ENCODE data around the gene RGS19. TPM values are rescaled to one million over a fixed set of nuclear protein-coding genes. Genes with fewer than 3 reads are reported as not detected.
"Not testable (repeated sequence)": the region's sequence is repeated elsewhere in the genome, so short reads cannot be mapped to it uniquely, and the experiment has no call there.

The RGS19 gene
- total RNA-seq (2014; rRNA removed; shearing (Covaris generic)), result 37.1 and 37.3 TPM in 2 replicates
- 11.7 and 15.0 TPM in 2 replicates for polyA plus RNA-seq (2015; cell fraction: cytosol; rRNA removed)
- polyA plus RNA-seq (2015; cell fraction: nucleus; rRNA removed), result 5.1 and 6.6 TPM in 2 replicates

- DNase-seq (ENCODE audit: low read depth), result peak; percentile 49
Observed at GRCh38 chr20:64079273-64080012, at the start of gene RGS19. Gene RGS19, minus strand, starts transcription at chr20:64079518. Its CDS starts 2,632 bp downstream, at chr20:64076886.

GRCh38 chr20:64123517-64123916, 44.2 kb upstream of the RGS19 start:
- DNase-seq (ENCODE audit: low read depth), result not testable (repeated sequence)

GRCh38 chr20:64122927-64123326, 43.6 kb upstream of the RGS19 start:
- DNase-seq (ENCODE audit: low read depth), result not testable (repeated sequence)

GRCh38 chr20:64121586-64121985, 42.3 kb upstream of the RGS19 start:
- DNase-seq (ENCODE audit: low read depth), result no peak

- no peak for DNase-seq (ENCODE audit: low read depth)
Observed at GRCh38 chr20:64119681-64120341, 40.5 kb upstream of the RGS19 start.

- DNase-seq (ENCODE audit: low read depth), result no peak
Observed at GRCh38 chr20:64119301-64119680, 40.0 kb upstream of the RGS19 start.

GRCh38 chr20:64117432-64117777, 38.1 kb upstream of the RGS19 start:
- DNase-seq (ENCODE audit: low read depth), result not testable (repeated sequence)

- DNase-seq (ENCODE audit: low read depth), result no peak
Observed at GRCh38 chr20:64116541-64117431, 37.5 kb upstream of the RGS19 start.

- DNase-seq (ENCODE audit: low read depth), result no peak
Observed at GRCh38 chr20:64116016-64116415, 36.7 kb upstream of the RGS19 start.

- DNase-seq (ENCODE audit: low read depth), result no peak
Observed at GRCh38 chr20:64115171-64115911, 36.0 kb upstream of the RGS19 start.

- no peak for DNase-seq (ENCODE audit: low read depth)
Observed at GRCh38 chr20:64114356-64114971, 35.1 kb upstream of the RGS19 start.

GRCh38 chr20:64113796-64114355, 34.6 kb upstream of the RGS19 start:
- DNase-seq (ENCODE audit: low read depth), result no peak

- no peak for DNase-seq (ENCODE audit: low read depth)
Observed at GRCh38 chr20:64113444-64113775, 34.1 kb upstream of the RGS19 start.

- DNase-seq (ENCODE audit: low read depth), result no peak
Observed at GRCh38 chr20:64112691-64113443, 33.5 kb upstream of the RGS19 start.

- no peak for DNase-seq (ENCODE audit: low read depth)
Observed at GRCh38 chr20:64111841-64112641, 32.7 kb upstream of the RGS19 start.

- DNase-seq (ENCODE audit: low read depth), result no peak
Observed at GRCh38 chr20:64110411-64111068, 31.2 kb upstream of the RGS19 start.

- DNase-seq (ENCODE audit: low read depth), result no peak
Observed at GRCh38 chr20:64109831-64110391, 30.6 kb upstream of the RGS19 start.

Measured in HT1080 (cell line).